Left lung (tissue), 10 donors: ENCODE results near the gene GRID1. TPM values are rescaled to one million over a fixed set of nuclear protein-coding genes. Genes with fewer than 3 reads are reported as not detected.
A peak's percentile ranks its signal among the peaks of the same experiment; 100 is the strongest.

Experiments used
- ATAC-seq: fragments of 200-7000 bp; cut with Tn5 transposase; one replicate; pipeline ENCODE4 v1.9.1; 2020; ENCODE audit warnings: moderate library complexity
- DNase-seq, 4 donors: peaks; one replicate each; pipeline ENCODE4 v3.0.0-alpha.2; 2013 to 2020
- H3K27ac ChIP-seq, 2 donors: fragments of 200-600 bp; sonication (generic) in 1 of 2; one replicate each; pipeline versions ENCODE4 v1.5.0 to v1.8.0; 2020 to 2021
- H3K27me3 ChIP-seq, 2 donors: fragments of 200-600 bp; sonication (generic) in 1 of 2; one replicate each; pipeline versions ENCODE4 v1.5.0 to v1.8.0; 2020 to 2021
- H3K36me3 ChIP-seq, 2 donors: fragments of 200-600 bp; sonication (generic) in 1 of 2; one replicate each; pipeline versions ENCODE4 v1.5.0 to v1.8.0; 2020 to 2021
- H3K4me1 ChIP-seq, 2 donors: fragments of 200-600 bp; one replicate each; pipeline ENCODE4 v1.8.0; 2021
- H3K4me3 ChIP-seq, 2 donors: fragments of 200-600 bp; sonication (generic) in 1 of 2; one replicate each; pipeline versions ENCODE4 v1.5.0 to v1.8.0; 2020 to 2021; ENCODE audit warnings: mild to moderate bottlenecking in 1 of 2
- H3K9me3 ChIP-seq, 2 donors: fragments of 200-600 bp; sonication (generic) in 1 of 2; one replicate each; pipeline versions ENCODE4 v1.5.0 to v1.8.0; 2020 to 2021
- CTCF ChIP-seq, 2 donors: fragments of 200-600 bp; sonication (generic) in 1 of 2; IDR thresholded peaks; one replicate each; pipeline versions ENCODE4 v1.5.0 to v1.8.0; 2021; ENCODE audit warnings: antibody characterized with exemption in 2 of 2
- intact Hi-C, 2 donors: fragments of 100-400 bp; cut with DNase I; formaldehyde crosslinking; loops; one replicate each; pipeline versions ENCODE4 v1.11.2 to v1.14.2; 2022
- polyA plus RNA-seq, 6 donors: library from polyadenylated mRNA; unstranded; fragments of 120-200 nt; gene quantifications; one replicate each; pipeline ENCODE4 v1.2.1, GENCODE V29; 2013; ENCODE audit not compliant: insufficient read length in 6 of 6
- total RNA-seq, 2 donors: library from RNA; stranded (reverse); fragmentation: NEBNext Ultra II Directional; extraction: Animal tissue kit (Norgen Biotek cat#: 25700); gene quantifications; one replicate each; pipeline ENCODE4 v1.2.1, GENCODE V29; 2021
- donor health status: DM: no; HTN: yes; CAD: no.
- donor health status: DM: no; HTN: no; CAD: no.

Gene GRID1
- total and polyA plus RNA-seq, 8 donors: 0.81 to 2.6 (median 1.2) TPM

DNA sequence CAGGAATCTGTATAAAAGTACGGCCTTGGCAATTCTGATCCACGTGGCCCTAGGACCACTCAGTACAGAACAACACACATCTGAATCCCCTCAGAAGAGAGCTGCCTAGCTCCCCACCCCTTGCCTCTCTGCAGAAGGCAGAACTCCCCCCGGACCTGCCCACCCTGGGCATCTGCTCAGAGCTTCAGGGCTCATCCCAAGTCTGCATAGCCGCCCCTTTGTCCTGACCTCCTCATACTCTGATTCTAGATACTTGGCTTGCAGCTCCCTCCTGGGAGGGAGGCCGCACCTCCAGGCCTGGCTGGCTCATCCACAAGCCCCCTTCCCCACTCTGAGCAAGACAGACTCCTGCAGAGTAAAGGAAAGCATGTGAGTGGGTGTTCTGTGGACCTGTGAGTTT, 49.6 kb downstream of the GRID1 start:
- intact Hi-C loops: no loop called here

GRCh38 chr10:86316274-86316835, 50.2 kb downstream of the GRID1 start:
- TF ChIP-seq CTCF (IDR thresholded peaks at IDR 0.05): no peak
- intact Hi-C loops: no loop called here
- Histone ChIP-seq H3K36me3 (no peaks in the 10 kb centered on the region), H3K9me3 (no peaks in the 10 kb centered on the region), H3K4me1 (no peaks in the 10 kb centered on the region), H3K27ac (no peak overlapping the region), H3K27me3 (peaks cover 0 to 17% of the 10 kb centered on the region in 2 donors), H3K4me3 (no peak overlapping the region)
- ATAC-seq: no peak
- no peak for DNase-seq

More for the DNA sequence above, 49.6 kb downstream of the GRID1 start:
- TF ChIP-seq CTCF (IDR thresholded peaks at IDR 0.05): no peak
- ATAC-seq (no peak), DNase-seq (peak in 1 of 4 donors; percentile 12)
- H3K27me3 ChIP-seq: peaks cover 0 to 23% of the 10 kb centered on the region in 2 donors
- H3K4me1 ChIP-seq: no peaks in the 10 kb centered on the region
- no peak overlapping the region for H3K27ac ChIP-seq
- H3K4me3 ChIP-seq: no peak overlapping the region
- H3K36me3 ChIP-seq: no peaks in the 10 kb centered on the region
- H3K9me3 ChIP-seq: no peaks in the 10 kb centered on the region

GRCh38 chr10:86315549-86315942, 51.0 kb downstream of the GRID1 start:
- intact Hi-C loops: no loop called here
- no peak for TF ChIP-seq CTCF (IDR thresholded peaks at IDR 0.05)
- ATAC-seq (no peak), DNase-seq (no peak)
- Histone ChIP-seq H3K4me3 (no peak overlapping the region), H3K36me3 (no peaks in the 10 kb centered on the region), H3K27ac (no peak overlapping the region), H3K27me3 (peaks cover 0 to 15% of the 10 kb centered on the region in 2 donors), H3K4me1 (no peaks in the 10 kb centered on the region), H3K9me3 (no peaks in the 10 kb centered on the region)

GRCh38 chr10:86314616-86315548, 51.7 kb downstream of the GRID1 start:
- Histone ChIP-seq H3K27me3 (peaks cover 0 to 11% of the 10 kb centered on the region in 2 donors), H3K4me1 (no peaks in the 10 kb centered on the region), H3K4me3 (no peak overlapping the region), H3K27ac (no peak overlapping the region), H3K36me3 (no peaks in the 10 kb centered on the region), H3K9me3 (no peaks in the 10 kb centered on the region)
- DNase-seq (peak in 1 of 4 donors; percentile 7), ATAC-seq (no peak)
- intact Hi-C loops: no loop called here
- TF ChIP-seq CTCF (IDR thresholded peaks at IDR 0.05): no peak

DNA sequence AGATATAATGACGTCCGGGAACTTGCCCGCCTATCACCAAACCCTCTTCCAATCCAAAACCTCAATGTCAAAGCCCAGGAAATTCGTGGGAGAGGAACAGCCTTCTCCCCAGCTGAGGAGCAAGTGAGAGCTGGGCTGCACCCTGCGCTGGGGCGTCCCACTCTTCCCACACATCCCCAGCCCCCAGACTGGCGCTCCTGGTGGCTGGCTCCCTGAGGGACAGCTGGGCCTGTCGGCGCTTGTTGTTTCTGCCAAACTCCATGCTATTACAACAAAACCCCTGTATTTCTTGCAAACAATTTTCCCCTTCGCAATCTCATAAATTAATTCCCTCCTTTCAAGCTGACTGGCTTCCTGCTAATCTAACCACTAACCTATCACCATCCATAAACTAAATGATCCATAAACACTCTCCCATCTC, 53.0 kb downstream of the GRID1 start:
- no peaks in the 10 kb centered on the region for H3K9me3 ChIP-seq
- DNase-seq (peak in 1 of 4 donors; percentile 14), ATAC-seq (no peak)
- H3K4me3 ChIP-seq: no peak overlapping the region
- H3K4me1 ChIP-seq: no peaks in the 10 kb centered on the region
- intact Hi-C loops: no loop called here
- TF ChIP-seq CTCF (IDR thresholded peaks at IDR 0.05): no peak
- H3K27me3 ChIP-seq: no peaks in the 10 kb centered on the region
- H3K36me3 ChIP-seq: no peaks in the 10 kb centered on the region
- H3K27ac ChIP-seq: no peak overlapping the region
